ENCODE results near the gene COLQ.

DNA sequence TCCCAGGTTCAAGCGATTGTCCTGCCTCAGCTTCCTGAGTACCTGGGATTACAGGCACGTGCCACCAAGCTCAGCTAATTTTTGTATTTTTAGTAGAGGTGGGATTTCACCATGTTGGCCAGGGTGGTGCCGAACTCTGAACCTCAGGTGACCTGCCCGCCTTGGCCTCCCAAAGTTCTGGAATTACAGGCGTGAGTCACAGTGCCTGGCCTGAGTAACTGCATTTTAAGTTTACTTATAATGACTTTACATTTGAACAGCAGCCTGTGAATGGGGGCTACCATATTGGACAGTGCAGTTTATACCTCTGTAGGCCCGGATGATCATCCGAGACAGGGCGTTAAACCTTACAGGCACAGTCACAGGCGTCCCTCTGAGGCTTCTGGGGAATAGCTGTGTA is 69.3 kb downstream of the COLQ start:
- TF ChIP-seq, protein P1, sequence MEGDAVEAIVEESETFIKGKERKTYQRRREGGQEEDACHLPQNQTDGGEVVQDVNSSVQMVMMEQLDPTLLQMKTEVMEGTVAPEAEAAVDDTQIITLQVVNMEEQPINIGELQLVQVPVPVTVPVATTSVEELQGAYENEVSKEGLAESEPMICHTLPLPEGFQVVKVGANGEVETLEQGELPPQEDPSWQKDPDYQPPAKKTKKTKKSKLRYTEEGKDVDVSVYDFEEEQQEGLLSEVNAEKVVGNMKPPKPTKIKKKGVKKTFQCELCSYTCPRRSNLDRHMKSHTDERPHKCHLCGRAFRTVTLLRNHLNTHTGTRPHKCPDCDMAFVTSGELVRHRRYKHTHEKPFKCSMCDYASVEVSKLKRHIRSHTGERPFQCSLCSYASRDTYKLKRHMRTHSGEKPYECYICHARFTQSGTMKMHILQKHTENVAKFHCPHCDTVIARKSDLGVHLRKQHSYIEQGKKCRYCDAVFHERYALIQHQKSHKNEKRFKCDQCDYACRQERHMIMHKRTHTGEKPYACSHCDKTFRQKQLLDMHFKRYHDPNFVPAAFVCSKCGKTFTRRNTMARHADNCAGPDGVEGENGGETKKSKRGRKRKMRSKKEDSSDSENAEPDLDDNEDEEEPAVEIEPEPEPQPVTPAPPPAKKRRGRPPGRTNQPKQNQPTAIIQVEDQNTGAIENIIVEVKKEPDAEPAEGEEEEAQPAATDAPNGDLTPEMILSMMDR (optimal IDR thresholded peaks at IDR 0.05 in 1 of 3, IDR thresholded peaks at IDR 0.05 in 1 of 3, conservative IDR thresholded peaks at IDR 0.05 in 1 of 3; ENCODE audit: extremely low read depth in 1 of 3, insufficient read depth in 2 of 3, low read length in 3 of 3) = no peak
- no peak for TF ChIP-seq EZH2 (IDR thresholded peaks at IDR 0.05; ENCODE audit: low read length)

All from keratinocyte (primary cell).